ENCODE results near the gene DNAJA3. TPM values are rescaled to one million over a fixed set of nuclear protein-coding genes. Genes with fewer than 3 reads are reported as not detected.

The DNAJA3 gene
- polyA plus RNA-seq (ENCODE audit: low read depth in 6 of 6): 10 to 100 TPM; 42.3 to 64.2 (median 44.2) TPM

- no peaks in the 10 kb centered on the region for H3K27me3 Mint-ChIP-seq
- H3K4me3 Mint-ChIP-seq: peak within 1 kb of the TSS; percentile 81 to 99 (median 96)
- no peaks in the 10 kb centered on the region for H3K9me3 Mint-ChIP-seq
- DNase-seq (peak; percentile 94), ATAC-seq (ENCODE audit: low read depth in 2 of 2) (peak; percentile 80 to 84)
- H3K36me3 Mint-ChIP-seq: no peaks in the 10 kb centered on the region
- peak within 1 kb of the TSS; percentile 97 to 100 (median 100) for H3K27ac Mint-ChIP-seq
- peaks cover 23 to 37% (median 28%) of the 10 kb centered on the region in 3 donors for H3K4me1 Mint-ChIP-seq
Measured at GRCh38 chr16:4425378-4426020, at the start of gene DNAJA3. TSS of gene DNAJA3 (plus strand) at chr16:4425868. CDS start at chr16:4425882, 14 bp downstream.

GRCh38 chr16:4376126-4376892 lies 49.4 kb upstream of the DNAJA3 start:
- Mint-ChIP-seq H3K36me3 (no peaks in the 10 kb centered on the region), H3K4me3 (no peak overlapping the region), H3K27ac (peak overlapping the region in 1 of 6 donors; percentile 40), H3K27me3 (no peaks in the 10 kb centered on the region), H3K4me1 (peaks cover 4 to 32% (median 18%) of the 10 kb centered on the region in 3 donors), H3K9me3 (no peaks in the 10 kb centered on the region)
- DNase-seq: no peak
- no peak for ATAC-seq (ENCODE audit: low read depth in 2 of 2)

- Mint-ChIP-seq H3K4me1 (peaks cover 4 to 32% (median 17%) of the 10 kb centered on the region in 3 donors), H3K36me3 (no peaks in the 10 kb centered on the region), H3K9me3 (no peaks in the 10 kb centered on the region), H3K27me3 (no peaks in the 10 kb centered on the region), H3K27ac (peak overlapping the region in 1 of 6 donors; percentile 40), H3K4me3 (peak overlapping the region in 1 of 8 donors; percentile 37)
- DNase-seq (no peak), ATAC-seq (ENCODE audit: low read depth in 2 of 2) (no peak)
Measured at GRCh38 chr16:4376893-4377572, 48.6 kb upstream of the DNAJA3 start.

GRCh38 chr16:4377573-4378154 lies 48.0 kb upstream of the DNAJA3 start:
- ATAC-seq (ENCODE audit: low read depth in 2 of 2) (no peak), DNase-seq (no peak)
- H3K27me3 Mint-ChIP-seq: no peaks in the 10 kb centered on the region
- H3K27ac Mint-ChIP-seq: peak overlapping the region in 1 of 6 donors; percentile 11
- H3K36me3 Mint-ChIP-seq: no peaks in the 10 kb centered on the region
- H3K4me3 Mint-ChIP-seq: no peak overlapping the region
- peaks cover 4 to 26% (median 11%) of the 10 kb centered on the region in 3 donors for H3K4me1 Mint-ChIP-seq
- no peaks in the 10 kb centered on the region for H3K9me3 Mint-ChIP-seq

- Mint-ChIP-seq H3K27me3 (no peaks in the 10 kb centered on the region), H3K4me3 (no peak overlapping the region), H3K9me3 (no peaks in the 10 kb centered on the region), H3K4me1 (peaks cover 5 to 20% (median 7%) of the 10 kb centered on the region in 3 donors), H3K36me3 (peaks cover 0 to 3% of the 10 kb centered on the region in 2 donors), H3K27ac (peak overlapping the region in 1 of 6 donors; percentile 51)
- ATAC-seq (ENCODE audit: low read depth in 2 of 2) (no peak), DNase-seq (no peak)
Measured at GRCh38 chr16:4378161-4378666, 47.5 kb upstream of the DNAJA3 start.

- Mint-ChIP-seq H3K27me3 (no peaks in the 10 kb centered on the region), H3K27ac (peak overlapping the region in 1 of 6 donors; percentile 51), H3K9me3 (no peaks in the 10 kb centered on the region), H3K4me3 (peak overlapping the region in 1 of 8 donors; percentile 29), H3K36me3 (peaks cover 0 to 7% of the 10 kb centered on the region in 2 donors), H3K4me1 (peaks cover 3 to 11% (median 4%) of the 10 kb centered on the region in 3 donors)
- ATAC-seq (ENCODE audit: low read depth in 2 of 2) (no peak), DNase-seq (no peak)
Measured at GRCh38 chr16:4378999-4379690, 46.5 kb upstream of the DNAJA3 start.

- ATAC-seq (ENCODE audit: low read depth in 2 of 2) (no peak), DNase-seq (no peak)
- Mint-ChIP-seq H3K4me3 (peak overlapping the region in 2 of 8 donors; percentile 19 to 70), H3K9me3 (no peaks in the 10 kb centered on the region), H3K27me3 (no peaks in the 10 kb centered on the region), H3K36me3 (peaks cover 0 to 7% of the 10 kb centered on the region in 2 donors), H3K27ac (peak overlapping the region in 1 of 6 donors; percentile 60), H3K4me1 (peaks cover 0 to 11% (median 4%) of the 10 kb centered on the region in 3 donors)
Measured at GRCh38 chr16:4380119-4381063, 45.3 kb upstream of the DNAJA3 start.

- Mint-ChIP-seq H3K36me3 (peaks cover 0 to 7% of the 10 kb centered on the region in 2 donors), H3K27ac (peak overlapping the region in 2 of 6 donors; percentile 68 to 78), H3K27me3 (no peaks in the 10 kb centered on the region), H3K4me1 (peaks cover 0 to 11% (median 4%) of the 10 kb centered on the region in 3 donors), H3K9me3 (no peaks in the 10 kb centered on the region), H3K4me3 (no peak overlapping the region)
- no peak for ATAC-seq (ENCODE audit: low read depth in 2 of 2)
- DNase-seq: no peak
Measured at GRCh38 chr16:4381072-4381934, 44.4 kb upstream of the DNAJA3 start.

- H3K27me3 Mint-ChIP-seq: no peaks in the 10 kb centered on the region
- no peak overlapping the region for H3K4me3 Mint-ChIP-seq
- peak in 1 of 2 donors; percentile 8 for ATAC-seq (ENCODE audit: low read depth in 2 of 2)
- no peaks in the 10 kb centered on the region for H3K9me3 Mint-ChIP-seq
- no peak for DNase-seq
- H3K4me1 Mint-ChIP-seq: peaks cover 0 to 11% (median 4%) of the 10 kb centered on the region in 3 donors
- peaks cover 0 to 7% of the 10 kb centered on the region in 2 donors for H3K36me3 Mint-ChIP-seq
- H3K27ac Mint-ChIP-seq: peak overlapping the region in 3 of 6 donors; percentile 41 to 78 (median 68)
Measured at GRCh38 chr16:4381935-4382794, 43.5 kb upstream of the DNAJA3 start.

GRCh38 chr16:4382795-4383357 lies 42.8 kb upstream of the DNAJA3 start:
- Mint-ChIP-seq H3K36me3 (peaks cover 0 to 7% of the 10 kb centered on the region in 2 donors), H3K27me3 (no peaks in the 10 kb centered on the region), H3K27ac (peak overlapping the region in 2 of 6 donors; percentile 41 to 78), H3K9me3 (no peaks in the 10 kb centered on the region), H3K4me3 (no peak overlapping the region), H3K4me1 (peaks cover 0 to 7% (median 4%) of the 10 kb centered on the region in 3 donors)
- ATAC-seq (ENCODE audit: low read depth in 2 of 2) (no peak), DNase-seq (no peak)
